Panc1 (cell line): ENCODE results near the gene PRR14L. TPM values are rescaled to one million over a fixed set of nuclear protein-coding genes. Genes with fewer than 3 reads are reported as not detected.
"Not testable (repeated sequence)": the region's sequence is repeated elsewhere in the genome, so short reads cannot be mapped to it uniquely, and the experiment has no call there.

ENCODE experiments used
- ATAC-seq: fragments of 200-7000 bp; cut with Tn5 transposase; 2 replicates; pipeline ENCODE4 v1.9.1; 2020; ENCODE audit warnings: mild to moderate bottlenecking, moderate library complexity
- BruUV-seq: library from RNA; stranded (reverse); fragments of 400-500 nt; replicated peaks from 2 replicates; lab custom pipeline; 2021; lab: Mats Ljungman, UMichigan
- CTCF ChIA-PET: fragments of 300-600 bp; sonication (Branson Sonifier 250); formaldehyde crosslinking; loops from one replicate; lab custom pipeline; 2022; ENCODE audit warnings: antibody characterized with exemption; lab: Charles Lee
- POLR2A ChIA-PET: fragments of 300-600 bp; sonication (Branson Sonifier 250); formaldehyde crosslinking; loops from one replicate; lab custom pipeline; 2022; ENCODE audit warnings: antibody characterized with exemption; lab: Charles Lee
- DNase-seq: peaks from one replicate; pipeline ENCODE4 v3.0.0-alpha.2; 2010; ENCODE audit warnings: low read depth, low spot score
- H3K27ac ChIP-seq: 2 replicates; pipeline ENCODE4 v1.5.1; 2011; ENCODE audit warnings: mild to moderate bottlenecking, low read length, inconsistent platforms
- H3K27me3 ChIP-seq: fragments of 200-500 bp; sonication (Bioruptor generic); 2 replicates; pipeline ENCODE4 v1.6.0; 2014; ENCODE audit warnings: low read length, inconsistent platforms; ENCODE audit not compliant: control insufficient read depth, insufficient read depth
- H3K36me3 ChIP-seq: fragments of 200-500 bp; sonication (Bioruptor generic); 2 replicates; pipeline ENCODE4 v1.5.1; 2014; ENCODE audit warnings: inconsistent platforms, mild to moderate bottlenecking, low read length, moderate library complexity; ENCODE audit not compliant: control insufficient read depth, insufficient read depth
- H3K4me1 ChIP-seq: 2 replicates; pipeline ENCODE4 v1.5.1; 2011; ENCODE audit warnings: inconsistent platforms, mild to moderate bottlenecking, low read length, moderate library complexity; ENCODE audit not compliant: control insufficient read depth, insufficient read depth
- H3K4me3 ChIP-seq, 2 experiments: 2 replicates each; pipeline ENCODE4 v1.5.1; 2011 to 2012; ENCODE audit warnings: low read depth in 2 of 2, low read length in 2 of 2, mild to moderate bottlenecking in 2 of 2, inconsistent platforms in 1 of 2, moderate library complexity in 1 of 2
- H3K9me3 ChIP-seq: fragments of 200-500 bp; sonication (Bioruptor generic); 2 replicates; pipeline ENCODE4 v1.5.1; 2014; ENCODE audit warnings: low read depth, mild to moderate bottlenecking, inconsistent platforms, low read length, moderate library complexity; ENCODE audit not compliant: control insufficient read depth, insufficient read depth
- POLR2AphosphoS5 ChIP-seq: IDR thresholded peaks from 2 replicates; pipeline ENCODE4 v1.6.1; 2012; ENCODE audit warnings: mild to moderate bottlenecking, low read depth, low read length, moderate library complexity
- SIN3A ChIP-seq: IDR thresholded peaks from 2 replicates; pipeline ENCODE4 v1.6.1; 2012; ENCODE audit warnings: low read depth, mild to moderate bottlenecking, low read length, moderate library complexity, borderline replicate concordance; ENCODE audit not compliant: insufficient read depth
- TCF7L2 ChIP-seq: IDR thresholded peaks from 2 replicates; pipeline ENCODE4 v1.6.1; 2011; ENCODE audit warnings: mild to moderate bottlenecking, low read depth, low read length, inconsistent platforms
- in situ Hi-C: cut with HindIII; loops from 2 replicates; pipeline ENCODE4 v1.10.0; 2016; ENCODE audit warnings: low sequenced_read_pairs, low pct_unique_long_range_greater_than_20kb
- intact Hi-C: fragments of 100-400 bp; cut with micrococcal nuclease; formaldehyde crosslinking; loops from one replicate; pipeline ENCODE4 v1.10.0; 2022; ENCODE audit not compliant: unreplicated experiment
- total RNA-seq: library from RNA; stranded (reverse); gene quantifications from one replicate; pipeline ENCODE4 v1.2.1, GENCODE V29; 2021; ENCODE audit not compliant: unreplicated experiment
- TF ChIP-seq, protein P1 (sequence below): fragments of 450-650 bp; IDR thresholded peaks from 2 replicates; pipeline ENCODE4 v1.5.1; 2017; ENCODE audit warnings: mild to moderate bottlenecking
- TF ChIP-seq, protein P2 (sequence below), 2 experiments: IDR thresholded peaks; 2 replicates each; pipeline ENCODE4 v1.6.1; 2011 to 2012; ENCODE audit warnings: low read depth in 2 of 2, control low read depth in 1 of 2, low read length in 1 of 2, mild to moderate bottlenecking in 1 of 2, moderate library complexity in 1 of 2; ENCODE audit not compliant: insufficient read depth in 1 of 2

Gene PRR14L
- total RNA-seq, 1 experiment from 2014 or later: 45.7 TPM

- POLR2A ChIA-PET: no interaction called here
Observed at GRCh38 chr22:31742682-31743081, 7.2 kb downstream of the PRR14L start.

GRCh38 chr22:31742115-31742514 lies 7.8 kb downstream of the PRR14L start:
- H3K27ac ChIP-seq: no peak overlapping the region
- no peak for DNase-seq
- no peaks in the 10 kb centered on the region for H3K27me3 ChIP-seq
- ATAC-seq: no peak
- H3K36me3 ChIP-seq: peaks cover 6% of the 10 kb centered on the region; the same call in 1 of the 2 replicates
- ChIA-PET CTCF (no interaction called here), POLR2A (no interaction called here)
- no peak overlapping the region for H3K4me3 ChIP-seq
- no peaks in the 10 kb centered on the region for H3K9me3 ChIP-seq
- in situ Hi-C loops: no loop called here
- TF ChIP-seq TCF7L2: no peak
- TF ChIP-seq, protein P1, sequence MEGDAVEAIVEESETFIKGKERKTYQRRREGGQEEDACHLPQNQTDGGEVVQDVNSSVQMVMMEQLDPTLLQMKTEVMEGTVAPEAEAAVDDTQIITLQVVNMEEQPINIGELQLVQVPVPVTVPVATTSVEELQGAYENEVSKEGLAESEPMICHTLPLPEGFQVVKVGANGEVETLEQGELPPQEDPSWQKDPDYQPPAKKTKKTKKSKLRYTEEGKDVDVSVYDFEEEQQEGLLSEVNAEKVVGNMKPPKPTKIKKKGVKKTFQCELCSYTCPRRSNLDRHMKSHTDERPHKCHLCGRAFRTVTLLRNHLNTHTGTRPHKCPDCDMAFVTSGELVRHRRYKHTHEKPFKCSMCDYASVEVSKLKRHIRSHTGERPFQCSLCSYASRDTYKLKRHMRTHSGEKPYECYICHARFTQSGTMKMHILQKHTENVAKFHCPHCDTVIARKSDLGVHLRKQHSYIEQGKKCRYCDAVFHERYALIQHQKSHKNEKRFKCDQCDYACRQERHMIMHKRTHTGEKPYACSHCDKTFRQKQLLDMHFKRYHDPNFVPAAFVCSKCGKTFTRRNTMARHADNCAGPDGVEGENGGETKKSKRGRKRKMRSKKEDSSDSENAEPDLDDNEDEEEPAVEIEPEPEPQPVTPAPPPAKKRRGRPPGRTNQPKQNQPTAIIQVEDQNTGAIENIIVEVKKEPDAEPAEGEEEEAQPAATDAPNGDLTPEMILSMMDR: no peak
- TF ChIP-seq, protein P2, sequence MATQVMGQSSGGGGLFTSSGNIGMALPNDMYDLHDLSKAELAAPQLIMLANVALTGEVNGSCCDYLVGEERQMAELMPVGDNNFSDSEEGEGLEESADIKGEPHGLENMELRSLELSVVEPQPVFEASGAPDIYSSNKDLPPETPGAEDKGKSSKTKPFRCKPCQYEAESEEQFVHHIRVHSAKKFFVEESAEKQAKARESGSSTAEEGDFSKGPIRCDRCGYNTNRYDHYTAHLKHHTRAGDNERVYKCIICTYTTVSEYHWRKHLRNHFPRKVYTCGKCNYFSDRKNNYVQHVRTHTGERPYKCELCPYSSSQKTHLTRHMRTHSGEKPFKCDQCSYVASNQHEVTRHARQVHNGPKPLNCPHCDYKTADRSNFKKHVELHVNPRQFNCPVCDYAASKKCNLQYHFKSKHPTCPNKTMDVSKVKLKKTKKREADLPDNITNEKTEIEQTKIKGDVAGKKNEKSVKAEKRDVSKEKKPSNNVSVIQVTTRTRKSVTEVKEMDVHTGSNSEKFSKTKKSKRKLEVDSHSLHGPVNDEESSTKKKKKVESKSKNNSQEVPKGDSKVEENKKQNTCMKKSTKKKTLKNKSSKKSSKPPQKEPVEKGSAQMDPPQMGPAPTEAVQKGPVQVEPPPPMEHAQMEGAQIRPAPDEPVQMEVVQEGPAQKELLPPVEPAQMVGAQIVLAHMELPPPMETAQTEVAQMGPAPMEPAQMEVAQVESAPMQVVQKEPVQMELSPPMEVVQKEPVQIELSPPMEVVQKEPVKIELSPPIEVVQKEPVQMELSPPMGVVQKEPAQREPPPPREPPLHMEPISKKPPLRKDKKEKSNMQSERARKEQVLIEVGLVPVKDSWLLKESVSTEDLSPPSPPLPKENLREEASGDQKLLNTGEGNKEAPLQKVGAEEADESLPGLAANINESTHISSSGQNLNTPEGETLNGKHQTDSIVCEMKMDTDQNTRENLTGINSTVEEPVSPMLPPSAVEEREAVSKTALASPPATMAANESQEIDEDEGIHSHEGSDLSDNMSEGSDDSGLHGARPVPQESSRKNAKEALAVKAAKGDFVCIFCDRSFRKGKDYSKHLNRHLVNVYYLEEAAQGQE (IDR thresholded peaks at IDR 0.05; ENCODE audit: insufficient read depth in 1 of 2, low read depth in 2 of 2, low read length in 1 of 2): no peak
- no peak for TF ChIP-seq SIN3A
- no peak for TF ChIP-seq POLR2AphosphoS5
- intact Hi-C loops: no loop called here
- BruUV-seq: no TSS peak
- H3K4me1 ChIP-seq: no peaks in the 10 kb centered on the region

More at GRCh38 chr22:31742682-31743081, 7.2 kb downstream of the PRR14L start:
- Histone ChIP-seq H3K4me3 (no peak overlapping the region), H3K27me3 (no peaks in the 10 kb centered on the region), H3K9me3 (no peaks in the 10 kb centered on the region), H3K4me1 (no peaks in the 10 kb centered on the region), H3K36me3 (peaks cover 6% of the 10 kb centered on the region; the same call in 1 of the 2 replicates), H3K27ac (no peak overlapping the region)
- DNase-seq (no peak), ATAC-seq (no peak)
- intact Hi-C loops (no loop called here), in situ Hi-C loops (no loop called here)
- BruUV-seq: no TSS peak
- CTCF ChIA-PET: no interaction called here
- TF ChIP-seq TCF7L2 (no peak), SIN3A (no peak), POLR2AphosphoS5 (no peak)
- TF ChIP-seq, protein P1: no peak
- TF ChIP-seq, protein P2 (IDR thresholded peaks at IDR 0.05; ENCODE audit: insufficient read depth in 1 of 2, low read depth in 2 of 2, low read length in 1 of 2): no peak

DNA sequence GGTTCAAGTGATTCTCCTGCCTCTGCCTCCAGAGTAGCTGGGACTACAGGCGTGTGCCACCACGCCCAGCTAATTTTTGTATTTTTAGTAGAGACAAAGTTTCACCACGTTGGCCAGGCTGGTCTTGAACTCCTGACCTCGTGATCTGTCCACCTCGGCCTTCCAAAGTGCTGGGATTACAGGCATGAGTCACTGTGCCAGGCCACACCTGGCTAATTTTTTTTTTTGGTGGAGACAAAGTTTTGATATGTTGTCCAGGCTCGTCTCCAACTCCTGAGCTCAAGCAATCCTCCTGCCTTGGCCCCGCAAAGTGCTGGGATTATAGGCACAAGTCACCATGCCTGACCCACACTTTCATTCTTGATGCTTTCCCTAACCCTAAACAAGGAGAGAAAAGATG lies 9.6 kb downstream of the PRR14L start:
- H3K4me1 ChIP-seq, H3K27me3 ChIP-seq, DNase-seq, CTCF ChIA-PET, H3K36me3 ChIP-seq, H3K4me3 ChIP-seq, ATAC-seq, POLR2A ChIA-PET, intact Hi-C loops, in situ Hi-C loops, H3K27ac ChIP-seq, H3K9me3 ChIP-seq, BruUV-seq: not testable (repeated sequence)
